ENCODE data around the gene SLC7A8. TPM values are rescaled to one million over a fixed set of nuclear protein-coding genes. Genes with fewer than 3 reads are reported as not detected.

The SLC7A8 gene
- total RNA-seq, 4 donors from 2014 or later = 32.4 to 67.4 (median 42.9) TPM

- no peak overlapping the region for H3K4me3 ChIP-seq (ENCODE audit: low read depth, poor library complexity, severe bottlenecking)
- WGBS, 2 donors = 82 to 89% methylated on average over 5 of the region's 5 CpGs
- no peak for DNase-seq (ENCODE audit: low spot score in 2 of 2)
- TF ChIP-seq POLR2A (IDR thresholded peaks at IDR 0.05) (no peak), CTCF (IDR thresholded peaks at IDR 0.05) (no peak)
- intact Hi-C loops (cut with DNase I; ENCODE audit: low total_unique reads) = no loop called here
Measured at GRCh38 chr14:23131482-23131881, 52.0 kb downstream of the SLC7A8 start.

GRCh38 chr14:23130871-23131270, 52.6 kb downstream of the SLC7A8 start:
- 70 to 73% methylated on average over 3 of the region's 3 CpGs for WGBS, 2 donors
- TF ChIP-seq POLR2A (IDR thresholded peaks at IDR 0.05) = no peak
- no peak for TF ChIP-seq CTCF (IDR thresholded peaks at IDR 0.05)
- intact Hi-C loops (cut with DNase I; ENCODE audit: low total_unique reads) = no loop called here
- no peak for DNase-seq (ENCODE audit: low spot score in 2 of 2)
- no peak overlapping the region for H3K4me3 ChIP-seq (ENCODE audit: low read depth, poor library complexity, severe bottlenecking)

- no peak overlapping the region for H3K4me3 ChIP-seq (ENCODE audit: low read depth, poor library complexity, severe bottlenecking)
- DNase-seq (ENCODE audit: low spot score in 2 of 2) = no peak
- 49 to 60% methylated on average over 7 of the region's 7 CpGs for WGBS, 2 donors
- TF ChIP-seq POLR2A (IDR thresholded peaks at IDR 0.05) = no peak
- no peak for TF ChIP-seq CTCF (IDR thresholded peaks at IDR 0.05)
- intact Hi-C loops (cut with DNase I; ENCODE audit: low total_unique reads) = no loop called here
Measured at GRCh38 chr14:23129759-23130316, 53.6 kb downstream of the SLC7A8 start.

GRCh38 chr14:23128969-23129758, 54.3 kb downstream of the SLC7A8 start:
- no peak for DNase-seq (ENCODE audit: low spot score in 2 of 2)
- TF ChIP-seq CTCF (IDR thresholded peaks at IDR 0.05) (no peak), POLR2A (IDR thresholded peaks at IDR 0.05) (no peak)
- no peak overlapping the region for H3K4me3 ChIP-seq (ENCODE audit: low read depth, poor library complexity, severe bottlenecking)
- intact Hi-C loops (cut with DNase I; ENCODE audit: low total_unique reads) = no loop called here
- 93 to 94% methylated on average over 7 of the region's 7 CpGs for WGBS, 2 donors

GRCh38 chr14:23127861-23128260, 55.6 kb downstream of the SLC7A8 start:
- no peak for DNase-seq (ENCODE audit: low spot score in 2 of 2)
- TF ChIP-seq POLR2A (IDR thresholded peaks at IDR 0.05) = no peak
- TF ChIP-seq CTCF (IDR thresholded peaks at IDR 0.05) = no peak
- intact Hi-C loops (cut with DNase I; ENCODE audit: low total_unique reads) = no loop called here
- no peak overlapping the region for H3K4me3 ChIP-seq (ENCODE audit: low read depth, poor library complexity, severe bottlenecking)
- 90 to 96% methylated on average over 3 of the region's 3 CpGs for WGBS, 2 donors

All from lower leg skin (tissue), 4 donors.